Measurements from ENCODE around the gene KIF6.

KIF6 gene

GRCh38 chr6:39432330-39433025 lies 292.7 kb downstream of the KIF6 start:
- Histone ChIP-seq H3K36me3 (ENCODE audit: control insufficient read depth, insufficient read depth, low read length) (no peaks in the 10 kb centered on the region), H3K9me3 (ENCODE audit: control insufficient read depth, insufficient read depth, low read length) (no peaks in the 10 kb centered on the region), H3K4me3 (ENCODE audit: low read depth, low read length) (no peak overlapping the region), H3K4me1 (ENCODE audit: control insufficient read depth, insufficient read depth, low read length) (peaks cover 3% of the 10 kb centered on the region), H3K27me3 (ENCODE audit: control insufficient read depth, insufficient read depth, low read length) (no peaks in the 10 kb centered on the region), H3K9ac (ENCODE audit: low read depth, low read length) (no peak overlapping the region)

GRCh38 chr6:39430871-39431523 lies 294.2 kb downstream of the KIF6 start:
- Histone ChIP-seq H3K36me3 (ENCODE audit: control insufficient read depth, insufficient read depth, low read length) (no peaks in the 10 kb centered on the region), H3K9ac (ENCODE audit: low read depth, low read length) (no peak overlapping the region), H3K4me1 (ENCODE audit: control insufficient read depth, insufficient read depth, low read length) (peaks cover 3% of the 10 kb centered on the region), H3K4me3 (ENCODE audit: low read depth, low read length) (no peak overlapping the region), H3K27me3 (ENCODE audit: control insufficient read depth, insufficient read depth, low read length) (no peaks in the 10 kb centered on the region), H3K9me3 (ENCODE audit: control insufficient read depth, insufficient read depth, low read length) (no peaks in the 10 kb centered on the region)

GRCh38 chr6:39430446-39430845 lies 294.8 kb downstream of the KIF6 start:
- Histone ChIP-seq H3K4me1 (ENCODE audit: control insufficient read depth, insufficient read depth, low read length) (peaks cover 3% of the 10 kb centered on the region), H3K9ac (ENCODE audit: low read depth, low read length) (no peak overlapping the region), H3K36me3 (ENCODE audit: control insufficient read depth, insufficient read depth, low read length) (no peaks in the 10 kb centered on the region), H3K27me3 (ENCODE audit: control insufficient read depth, insufficient read depth, low read length) (no peaks in the 10 kb centered on the region), H3K9me3 (ENCODE audit: control insufficient read depth, insufficient read depth, low read length) (no peaks in the 10 kb centered on the region), H3K4me3 (ENCODE audit: low read depth, low read length) (no peak overlapping the region)

GRCh38 chr6:39428816-39429215 lies 296.4 kb downstream of the KIF6 start:
- no peak overlapping the region for H3K9ac ChIP-seq (ENCODE audit: low read depth, low read length)
- no peaks in the 10 kb centered on the region for H3K9me3 ChIP-seq (ENCODE audit: control insufficient read depth, insufficient read depth, low read length)
- no peaks in the 10 kb centered on the region for H3K27me3 ChIP-seq (ENCODE audit: control insufficient read depth, insufficient read depth, low read length)
- peaks cover 3% of the 10 kb centered on the region for H3K4me1 ChIP-seq (ENCODE audit: control insufficient read depth, insufficient read depth, low read length)
- H3K36me3 ChIP-seq (ENCODE audit: control insufficient read depth, insufficient read depth, low read length): no peaks in the 10 kb centered on the region
- no peak overlapping the region for H3K4me3 ChIP-seq (ENCODE audit: low read depth, low read length)

GRCh38 chr6:39428152-39428551 lies 297.1 kb downstream of the KIF6 start:
- H3K4me3 ChIP-seq (ENCODE audit: low read depth, low read length): no peak overlapping the region
- no peaks in the 10 kb centered on the region for H3K27me3 ChIP-seq (ENCODE audit: control insufficient read depth, insufficient read depth, low read length)
- H3K9me3 ChIP-seq (ENCODE audit: control insufficient read depth, insufficient read depth, low read length): no peaks in the 10 kb centered on the region
- H3K36me3 ChIP-seq (ENCODE audit: control insufficient read depth, insufficient read depth, low read length): no peaks in the 10 kb centered on the region
- H3K9ac ChIP-seq (ENCODE audit: low read depth, low read length): no peak overlapping the region
- peaks cover 3% of the 10 kb centered on the region for H3K4me1 ChIP-seq (ENCODE audit: control insufficient read depth, insufficient read depth, low read length)

GRCh38 chr6:39426073-39426456 lies 299.1 kb downstream of the KIF6 start:
- H3K9ac ChIP-seq (ENCODE audit: low read depth, low read length): no peak overlapping the region
- no peak overlapping the region for H3K4me3 ChIP-seq (ENCODE audit: low read depth, low read length)
- no peaks in the 10 kb centered on the region for H3K9me3 ChIP-seq (ENCODE audit: control insufficient read depth, insufficient read depth, low read length)
- no peaks in the 10 kb centered on the region for H3K27me3 ChIP-seq (ENCODE audit: control insufficient read depth, insufficient read depth, low read length)
- no peaks in the 10 kb centered on the region for H3K36me3 ChIP-seq (ENCODE audit: control insufficient read depth, insufficient read depth, low read length)
- H3K4me1 ChIP-seq (ENCODE audit: control insufficient read depth, insufficient read depth, low read length): no peaks in the 10 kb centered on the region

- H3K9me3 ChIP-seq (ENCODE audit: control insufficient read depth, insufficient read depth, low read length): no peaks in the 10 kb centered on the region
- H3K27me3 ChIP-seq (ENCODE audit: control insufficient read depth, insufficient read depth, low read length): no peaks in the 10 kb centered on the region
- no peak overlapping the region for H3K4me3 ChIP-seq (ENCODE audit: low read depth, low read length)
- no peak overlapping the region for H3K9ac ChIP-seq (ENCODE audit: low read depth, low read length)
- H3K36me3 ChIP-seq (ENCODE audit: control insufficient read depth, insufficient read depth, low read length): no peaks in the 10 kb centered on the region
- H3K4me1 ChIP-seq (ENCODE audit: control insufficient read depth, insufficient read depth, low read length): no peaks in the 10 kb centered on the region
Measured at GRCh38 chr6:39425346-39426072, 299.7 kb downstream of the KIF6 start.

- no peaks in the 10 kb centered on the region for H3K27me3 ChIP-seq (ENCODE audit: control insufficient read depth, insufficient read depth, low read length)
- H3K9me3 ChIP-seq (ENCODE audit: control insufficient read depth, insufficient read depth, low read length): no peaks in the 10 kb centered on the region
- H3K4me1 ChIP-seq (ENCODE audit: control insufficient read depth, insufficient read depth, low read length): no peaks in the 10 kb centered on the region
- no peak overlapping the region for H3K4me3 ChIP-seq (ENCODE audit: low read depth, low read length)
- no peaks in the 10 kb centered on the region for H3K36me3 ChIP-seq (ENCODE audit: control insufficient read depth, insufficient read depth, low read length)
- no peak overlapping the region for H3K9ac ChIP-seq (ENCODE audit: low read depth, low read length)
Measured at GRCh38 chr6:39424831-39425230, 300.4 kb downstream of the KIF6 start.

GRCh38 chr6:39422238-39422637 lies 303.0 kb downstream of the KIF6 start:
- Histone ChIP-seq H3K27me3 (ENCODE audit: control insufficient read depth, insufficient read depth, low read length) (no peaks in the 10 kb centered on the region), H3K9me3 (ENCODE audit: control insufficient read depth, insufficient read depth, low read length) (no peaks in the 10 kb centered on the region), H3K9ac (ENCODE audit: low read depth, low read length) (no peak overlapping the region), H3K4me3 (ENCODE audit: low read depth, low read length) (no peak overlapping the region), H3K36me3 (ENCODE audit: control insufficient read depth, insufficient read depth, low read length) (no peaks in the 10 kb centered on the region), H3K4me1 (ENCODE audit: control insufficient read depth, insufficient read depth, low read length) (peaks cover 2% of the 10 kb centered on the region)

GRCh38 chr6:39421383-39422225 lies 303.6 kb downstream of the KIF6 start:
- H3K4me1 ChIP-seq (ENCODE audit: control insufficient read depth, insufficient read depth, low read length): peaks cover 2% of the 10 kb centered on the region
- H3K36me3 ChIP-seq (ENCODE audit: control insufficient read depth, insufficient read depth, low read length): no peaks in the 10 kb centered on the region
- H3K27me3 ChIP-seq (ENCODE audit: control insufficient read depth, insufficient read depth, low read length): no peaks in the 10 kb centered on the region
- no peaks in the 10 kb centered on the region for H3K9me3 ChIP-seq (ENCODE audit: control insufficient read depth, insufficient read depth, low read length)
- H3K4me3 ChIP-seq (ENCODE audit: low read depth, low read length): no peak overlapping the region
- H3K9ac ChIP-seq (ENCODE audit: low read depth, low read length): no peak overlapping the region

All from iPS-15b (cell line).